Smooth muscle cell (in vitro differentiated cells): ENCODE measurements around the gene UACA. TPM values are rescaled to one million over a fixed set of nuclear protein-coding genes. Genes with fewer than 3 reads are reported as not detected.
A peak's percentile ranks its signal among the peaks of the same experiment; 100 is the strongest.

Experiments
- DNase-seq: peaks from one replicate; lab custom pipeline; 2025; ENCODE audit not compliant: unreplicated experiment; lab: John Stamatoyannopoulos, UW
- H2AFZ ChIP-seq: fragments of 200-600 bp; sonication (generic); 2 replicates; pipeline ENCODE4 v1.6.0; 2016; ENCODE audit warnings: antibody characterized with exemption, low read depth, mild to moderate bottlenecking
- H3F3A ChIP-seq: fragments of 200-600 bp; sonication (generic); 2 replicates; pipeline ENCODE4 v1.6.0; 2017; ENCODE audit warnings: antibody characterized with exemption, low read depth
- H3K27ac ChIP-seq: fragments of 200-600 bp; sonication (generic); 2 replicates; pipeline ENCODE4 v1.5.1; 2016; ENCODE audit warnings: low read depth, mild to moderate bottlenecking
- H3K27me3 ChIP-seq: fragments of 200-600 bp; sonication (generic); 2 replicates; pipeline ENCODE4 v1.6.1; 2016; ENCODE audit warnings: low read depth, mild to moderate bottlenecking
- H3K36me3 ChIP-seq: fragments of 200-600 bp; sonication (generic); 2 replicates; pipeline ENCODE4 v1.5.1; 2016; ENCODE audit warnings: low read depth
- H3K4me1 ChIP-seq: fragments of 200-600 bp; sonication (generic); 2 replicates; pipeline ENCODE4 v1.5.1; 2016; ENCODE audit warnings: low read depth
- H3K4me2 ChIP-seq: fragments of 200-600 bp; sonication (generic); 2 replicates; pipeline ENCODE4 v1.6.0; 2016; ENCODE audit warnings: mild to moderate bottlenecking
- H3K4me3 ChIP-seq: fragments of 200-600 bp; sonication (generic); 2 replicates; pipeline ENCODE4 v1.5.1; 2016; ENCODE audit warnings: mild to moderate bottlenecking
- H3K79me2 ChIP-seq: fragments of 200-600 bp; sonication (generic); 2 replicates; pipeline ENCODE4 v1.6.0; 2016; ENCODE audit warnings: low read depth, mild to moderate bottlenecking
- H3K9ac ChIP-seq: fragments of 200-600 bp; sonication (generic); 2 replicates; pipeline ENCODE4 v1.6.0; 2016; ENCODE audit warnings: low read depth
- H3K9me3 ChIP-seq: fragments of 200-600 bp; sonication (generic); replicated peaks from 2 replicates; pipeline ENCODE4 v1.5.1; 2016; ENCODE audit warnings: low read depth
- H4K20me1 ChIP-seq: fragments of 200-600 bp; sonication (generic); 2 replicates; pipeline ENCODE4 v1.6.0; 2016; ENCODE audit warnings: low read depth
- CTCF ChIP-seq: fragments of 200-600 bp; sonication (generic); IDR thresholded peaks from 2 replicates; pipeline ENCODE4 v1.5.1; 2017; ENCODE audit warnings: borderline replicate concordance, mild to moderate bottlenecking, antibody characterized with exemption; ENCODE audit not compliant: insufficient read depth, poor library complexity, severe bottlenecking
- WGBS: methylation state at CpG from one replicate; pipeline ENCODE4 v1.1.7; 2016; ENCODE audit warnings: low lambda C conversion rate; 5-methylcytosine and 5-hydroxymethylcytosine counted together
- polyA plus RNA-seq: library from polyadenylated mRNA; unstranded; fragments of >200 nt; fragmentation: Nextera tagmentation; extraction: Ambion mirVana; gene quantifications from 2 replicates; pipeline ENCODE4 v1.2.1, GENCODE V29; 2016
- total RNA-seq: library from RNA; depleted of rRNA; stranded (reverse); fragments of >200 nt; gene quantifications from 2 replicates; pipeline ENCODE4 v1.2.3, GENCODE V29; 2014

The UACA gene
- total and polyA plus RNA-seq, 2 experiments from 2014 or later, result 109 to 153 TPM

- Histone ChIP-seq H3K4me2 (no peak overlapping the region), H3K36me3 (peaks cover 21% of the 10 kb centered on the region), H4K20me1 (no peaks in the 10 kb centered on the region), H2AFZ (no peak overlapping the region), H3K9ac (no peak overlapping the region), H3K4me3 (no peak overlapping the region), H3K79me2 (peaks cover 4% of the 10 kb centered on the region), H3F3A (peaks cover 20% of the 10 kb centered on the region), H3K27me3 (no peaks in the 10 kb centered on the region), H3K27ac (no peak overlapping the region), H3K4me1 (no peaks in the 10 kb centered on the region), H3K9me3 (no peaks in the 10 kb centered on the region)
- WGBS, result 91% methylated on average over 1 of the region's 1 CpG
- TF ChIP-seq CTCF, result peak; percentile 20
- no peak for DNase-seq
These were observed 92.7 kb downstream of the UACA start for GRCh38 chr15:70670680-70671079.

GRCh38 chr15:70669966-70670658 lies 93.2 kb downstream of the UACA start:
- no peak for DNase-seq
- no peak overlapping the region for H3K9ac ChIP-seq
- H3K36me3 ChIP-seq, result peaks cover 16% of the 10 kb centered on the region
- no peaks in the 10 kb centered on the region for H4K20me1 ChIP-seq
- no peak overlapping the region for H3K27ac ChIP-seq
- H3K9me3 ChIP-seq, result no peaks in the 10 kb centered on the region
- H3K4me3 ChIP-seq, result no peak overlapping the region
- H3F3A ChIP-seq, result peaks cover 20% of the 10 kb centered on the region
- TF ChIP-seq CTCF, result no peak
- H3K79me2 ChIP-seq, result peaks cover 4% of the 10 kb centered on the region
- no peaks in the 10 kb centered on the region for H3K4me1 ChIP-seq
- H3K27me3 ChIP-seq, result no peaks in the 10 kb centered on the region
- no peak overlapping the region for H3K4me2 ChIP-seq
- no peak overlapping the region for H2AFZ ChIP-seq
- WGBS, result 64% methylated on average over 8 of the region's 8 CpGs

- TF ChIP-seq CTCF, result no peak
- peaks cover 20% of the 10 kb centered on the region for H3F3A ChIP-seq
- no peak overlapping the region for H3K4me3 ChIP-seq
- H3K4me1 ChIP-seq, result no peaks in the 10 kb centered on the region
- H2AFZ ChIP-seq, result no peak overlapping the region
- H3K36me3 ChIP-seq, result peaks cover 15% of the 10 kb centered on the region
- 41% methylated on average over 4 of the region's 4 CpGs for whole genome bisulfite sequencing
- H3K9me3 ChIP-seq, result no peaks in the 10 kb centered on the region
- H3K27ac ChIP-seq, result no peak overlapping the region
- H3K9ac ChIP-seq, result no peak overlapping the region
- no peak for DNase-seq
- H3K79me2 ChIP-seq, result peaks cover 4% of the 10 kb centered on the region
- no peak overlapping the region for H3K4me2 ChIP-seq
- H3K27me3 ChIP-seq, result no peaks in the 10 kb centered on the region
- H4K20me1 ChIP-seq, result no peaks in the 10 kb centered on the region
These were observed 94.3 kb downstream of the UACA start for GRCh38 chr15:70669006-70669602.
